ENCODE measurements around the gene WNT5B. TPM values are rescaled to one million over a fixed set of nuclear protein-coding genes. Genes with fewer than 3 reads are reported as not detected.

WNT5B gene
- 36.5 and 42.5 TPM in 2 replicates for total RNA-seq

GRCh38 chr12:1628666-1629337 is at the start of gene WNT5B:
TSS of gene WNT5B (plus strand) at chr12:1629231. CDS start at chr12:1631355, 2,124 bp downstream.

GRCh38 chr12:1594261-1595025 is 34.6 kb upstream of the WNT5B start, which contains the start of gene FBXL14:
TSS of gene FBXL14 (minus strand) at chr12:1594581. CDS start at chr12:1594066, 515 bp downstream.

GRCh38 chr12:1690578-1691122 is 61.6 kb downstream of the WNT5B start, which contains the start of gene ADIPOR2:
TSS of gene ADIPOR2 (plus strand) at chr12:1691070. CDS start at chr12:1754344, 63,274 bp downstream.

Small RNAs within 50 kb of the gene (small RNA-seq; reads per million reads assigned to genes)
- gene MIR3649 = not detected

Other genes starting within 250 kb of the WNT5B start
- 8.2 and 8.6 TPM in 2 replicates for gene FBXL14, start 34.6 kb upstream of the WNT5B start, total RNA-seq
- 28.5 and 33.3 TPM in 2 replicates for gene ADIPOR2, start 61.8 kb downstream of the WNT5B start, total RNA-seq
- not detected in 2 replicates for gene LRTM2, start 191.3 kb downstream of the WNT5B start, total RNA-seq